Measurements from ENCODE around the gene TKT.

The TKT gene

DNA sequence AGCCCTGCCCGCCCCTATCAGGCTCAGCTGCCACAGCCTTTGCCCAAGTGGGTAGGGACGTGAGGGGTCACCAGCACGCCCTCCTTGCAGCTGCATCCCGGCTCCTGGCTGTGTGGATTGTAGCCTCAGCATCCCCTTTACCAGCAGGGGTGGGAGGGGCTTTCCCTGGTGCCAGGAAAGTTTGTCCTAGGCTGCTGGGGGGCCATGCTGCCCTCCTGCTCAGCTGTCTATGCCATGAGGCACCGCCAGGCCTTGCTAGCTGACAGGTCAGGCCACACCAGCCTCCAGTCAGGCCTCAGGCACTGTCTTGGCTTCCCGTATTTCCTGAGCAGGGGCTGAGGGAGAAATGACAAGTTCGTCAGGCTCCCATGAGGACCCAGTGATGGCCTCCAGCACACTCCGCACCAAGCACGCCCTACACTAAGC is 32.3 kb downstream of the TKT start:
- no peak overlapping the region for H3K9ac ChIP-seq (ENCODE audit: low read length)
- no peaks in the 10 kb centered on the region for H3F3A ChIP-seq (ENCODE audit: insufficient read depth, low read length)
- H3K9me3 ChIP-seq (ENCODE audit: low read length): no peaks in the 10 kb centered on the region
- H2AFZ ChIP-seq (ENCODE audit: low read length): no peak overlapping the region
- no peak overlapping the region for H3K27ac ChIP-seq (ENCODE audit: low read depth, low read length, poor library complexity, severe bottlenecking)
- H3K79me2 ChIP-seq (ENCODE audit: insufficient read depth, low read length): no peaks in the 10 kb centered on the region
- H3K4me2 ChIP-seq (ENCODE audit: low read length): no peak overlapping the region
- H3K4me3 ChIP-seq (ENCODE audit: low read depth, low read length, poor library complexity, severe bottlenecking): no peak overlapping the region
- peaks cover 73% of the 10 kb centered on the region for H3K36me3 ChIP-seq (ENCODE audit: insufficient read depth, low read length)
- H3K4me1 ChIP-seq (ENCODE audit: insufficient read depth, low read length, severe bottlenecking): no peaks in the 10 kb centered on the region
- no peaks in the 10 kb centered on the region for H3K27me3 ChIP-seq (ENCODE audit: insufficient read depth, low read length)
- no peaks in the 10 kb centered on the region for H4K20me1 ChIP-seq (ENCODE audit: insufficient read depth, low read length)
- no peaks in the 10 kb centered on the region for H3K9me2 ChIP-seq (ENCODE audit: low read depth, low read length)
- TF ChIP-seq, protein P1, sequence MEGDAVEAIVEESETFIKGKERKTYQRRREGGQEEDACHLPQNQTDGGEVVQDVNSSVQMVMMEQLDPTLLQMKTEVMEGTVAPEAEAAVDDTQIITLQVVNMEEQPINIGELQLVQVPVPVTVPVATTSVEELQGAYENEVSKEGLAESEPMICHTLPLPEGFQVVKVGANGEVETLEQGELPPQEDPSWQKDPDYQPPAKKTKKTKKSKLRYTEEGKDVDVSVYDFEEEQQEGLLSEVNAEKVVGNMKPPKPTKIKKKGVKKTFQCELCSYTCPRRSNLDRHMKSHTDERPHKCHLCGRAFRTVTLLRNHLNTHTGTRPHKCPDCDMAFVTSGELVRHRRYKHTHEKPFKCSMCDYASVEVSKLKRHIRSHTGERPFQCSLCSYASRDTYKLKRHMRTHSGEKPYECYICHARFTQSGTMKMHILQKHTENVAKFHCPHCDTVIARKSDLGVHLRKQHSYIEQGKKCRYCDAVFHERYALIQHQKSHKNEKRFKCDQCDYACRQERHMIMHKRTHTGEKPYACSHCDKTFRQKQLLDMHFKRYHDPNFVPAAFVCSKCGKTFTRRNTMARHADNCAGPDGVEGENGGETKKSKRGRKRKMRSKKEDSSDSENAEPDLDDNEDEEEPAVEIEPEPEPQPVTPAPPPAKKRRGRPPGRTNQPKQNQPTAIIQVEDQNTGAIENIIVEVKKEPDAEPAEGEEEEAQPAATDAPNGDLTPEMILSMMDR (IDR thresholded peaks at IDR 0.05; ENCODE audit: low read length): no peak

DNA sequence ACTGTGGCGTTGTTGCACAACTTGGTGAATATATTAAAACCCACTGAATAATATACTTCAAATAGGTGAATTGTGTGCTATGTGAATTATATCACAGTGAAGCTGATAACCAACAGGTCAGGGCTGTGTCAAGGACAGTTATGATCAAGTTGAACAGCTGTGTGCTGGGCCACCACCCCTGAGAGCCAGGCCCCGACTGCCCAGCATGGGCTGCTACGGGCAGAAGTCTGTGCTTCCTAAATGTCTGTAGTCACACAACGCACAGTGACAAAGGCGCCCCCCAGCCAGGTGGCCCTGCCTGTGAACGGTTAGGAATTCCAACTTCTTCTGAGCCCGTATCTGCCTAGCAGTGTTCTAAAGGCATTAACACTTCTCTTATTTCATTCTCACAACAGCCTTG is 32.8 kb downstream of the TKT start:
- Histone ChIP-seq H3K9me3 (ENCODE audit: low read length) (no peaks in the 10 kb centered on the region), H3K4me2 (ENCODE audit: low read length) (no peak overlapping the region), H2AFZ (ENCODE audit: low read length) (no peak overlapping the region), H3K27ac (ENCODE audit: low read depth, low read length, poor library complexity, severe bottlenecking) (no peak overlapping the region), H3K9me2 (ENCODE audit: low read depth, low read length) (no peaks in the 10 kb centered on the region), H3K9ac (ENCODE audit: low read length) (no peak overlapping the region), H3K79me2 (ENCODE audit: insufficient read depth, low read length) (no peaks in the 10 kb centered on the region), H3K27me3 (ENCODE audit: insufficient read depth, low read length) (no peaks in the 10 kb centered on the region), H3F3A (ENCODE audit: insufficient read depth, low read length) (no peaks in the 10 kb centered on the region), H3K4me3 (ENCODE audit: low read depth, low read length, poor library complexity, severe bottlenecking) (no peak overlapping the region), H3K36me3 (ENCODE audit: insufficient read depth, low read length) (peaks cover 67% of the 10 kb centered on the region), H4K20me1 (ENCODE audit: insufficient read depth, low read length) (no peaks in the 10 kb centered on the region), H3K4me1 (ENCODE audit: insufficient read depth, low read length, severe bottlenecking) (peaks cover 5% of the 10 kb centered on the region)
- no peak for TF ChIP-seq EZH2 (IDR thresholded peaks at IDR 0.05; ENCODE audit: borderline replicate concordance, low read length)
- TF ChIP-seq, protein P1 (IDR thresholded peaks at IDR 0.05; ENCODE audit: low read length): no peak

DNA sequence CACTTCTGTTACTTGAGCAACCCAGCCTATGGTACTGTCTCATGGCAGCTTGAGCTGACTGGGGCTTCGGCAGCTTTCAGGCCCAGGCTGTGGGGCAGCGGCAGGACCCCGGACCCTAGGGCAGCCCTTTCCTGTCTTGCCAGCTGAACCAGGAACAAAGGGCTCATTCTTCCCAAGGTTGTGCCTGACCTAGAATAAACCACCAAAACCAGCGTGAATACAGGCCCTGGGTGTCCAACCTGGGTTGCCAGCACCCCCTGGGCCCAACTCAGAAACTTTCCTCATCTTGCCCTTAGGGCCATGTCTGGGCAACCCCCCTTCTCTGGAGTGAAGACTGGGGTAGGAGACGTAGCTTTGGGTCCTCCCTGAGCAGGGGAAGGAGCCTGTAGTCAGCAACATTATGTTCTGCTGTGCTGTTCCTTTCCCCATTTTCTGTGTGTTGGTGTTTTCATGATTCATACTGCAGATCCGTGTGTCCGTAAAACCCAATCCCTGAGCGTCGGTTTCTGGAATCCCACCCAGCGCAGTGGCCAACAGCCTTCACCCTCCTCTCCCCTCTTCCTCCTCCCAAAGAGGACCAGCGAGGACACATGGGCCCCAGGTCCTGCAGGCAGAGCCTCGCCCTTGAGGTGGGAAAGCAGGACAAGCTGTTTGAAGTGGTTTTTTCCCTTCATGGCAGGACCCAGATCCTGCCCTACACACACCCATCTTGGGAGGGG is 33.5 kb downstream of the TKT start:
- Histone ChIP-seq H3K9me3 (ENCODE audit: low read length) (no peaks in the 10 kb centered on the region), H3K36me3 (ENCODE audit: insufficient read depth, low read length) (peaks cover 61% of the 10 kb centered on the region), H3K9me2 (ENCODE audit: low read depth, low read length) (no peaks in the 10 kb centered on the region), H3K79me2 (ENCODE audit: insufficient read depth, low read length) (no peaks in the 10 kb centered on the region), H3K4me3 (ENCODE audit: low read depth, low read length, poor library complexity, severe bottlenecking) (no peak overlapping the region), H2AFZ (ENCODE audit: low read length) (no peak overlapping the region), H3K4me1 (ENCODE audit: insufficient read depth, low read length, severe bottlenecking) (peaks cover 8% of the 10 kb centered on the region), H3K9ac (ENCODE audit: low read length) (no peak overlapping the region), H3K4me2 (ENCODE audit: low read length) (no peak overlapping the region), H3F3A (ENCODE audit: insufficient read depth, low read length) (no peaks in the 10 kb centered on the region), H3K27ac (ENCODE audit: low read depth, low read length, poor library complexity, severe bottlenecking) (no peak overlapping the region), H4K20me1 (ENCODE audit: insufficient read depth, low read length) (no peaks in the 10 kb centered on the region), H3K27me3 (ENCODE audit: insufficient read depth, low read length) (no peaks in the 10 kb centered on the region)
- TF ChIP-seq, protein P1 (IDR thresholded peaks at IDR 0.05; ENCODE audit: low read length): no peak
- TF ChIP-seq EZH2 (IDR thresholded peaks at IDR 0.05; ENCODE audit: borderline replicate concordance, low read length): no peak
